AG04449 (cell line): Measurements from ENCODE around the gene CTSE.

Experiments used
- CTCF ChIA-PET: fragments of 350-600 bp; formaldehyde crosslinking; extraction: SDS; loops from one replicate; lab custom pipeline; 2021; ENCODE audit warnings: antibody characterized with exemption; lab: Yijun Ruan, JAX
- POLR2A ChIA-PET: fragments of 400-600, 350-600 bp; formaldehyde crosslinking; extraction: SDS; loops from one replicate; lab custom pipeline; 2020; ENCODE audit warnings: antibody characterized with exemption, inconsistent platforms; lab: Yijun Ruan, JAX
- DNase-seq: peaks from one replicate; pipeline ENCODE4 v3.0.0-alpha.2; 2010; ENCODE audit warnings: low read depth, low spot score
- H3K4me3 ChIP-seq: 2 replicates; pipeline ENCODE4 v1.5.1; 2011; ENCODE audit warnings: low read depth, mild to moderate bottlenecking, control low read depth, low read length
- CTCF ChIP-seq: IDR thresholded peaks from one replicate; pipeline ENCODE4 v1.5.1; 2011; ENCODE audit warnings: mild to moderate bottlenecking, moderate library complexity, low read length, control low read depth, inconsistent platforms; ENCODE audit not compliant: insufficient read depth; ENCODE audit errors: missing control alignments

Gene CTSE

GRCh38 chr1:205992218-205992882 lies 31.3 kb downstream of the CTSE start:
- DNase-seq = no peak
- ChIA-PET CTCF (interaction anchor here (0.7 to 12.8 kb wide), 10 partner anchors 8 to 201 kb away, joined by 3 to 231 read pairs (median 5); partner anchors contain the start of gene RAB7B), POLR2A (no interaction called here)

GRCh38 chr1:205991237-205991636 lies 32.5 kb downstream of the CTSE start:
- DNase-seq = no peak
- POLR2A ChIA-PET = no interaction called here
- CTCF ChIA-PET = interaction anchor here (0.6 to 12.8 kb wide), 7 partner anchors 9 to 117 kb away, joined by 3 to 231 read pairs (median 5); no protein-coding TSS in a partner anchor
- no peak overlapping the region for H3K4me3 ChIP-seq
- no peak for TF ChIP-seq CTCF

More at GRCh38 chr1:205992218-205992882, 31.3 kb downstream of the CTSE start:
- no peak for TF ChIP-seq CTCF
- no peak overlapping the region for H3K4me3 ChIP-seq

GRCh38 chr1:205990226-205990625 lies 33.5 kb downstream of the CTSE start:
- no peak for TF ChIP-seq CTCF
- CTCF ChIA-PET = interaction anchor here (1.0 to 12.8 kb wide), 4 partner anchors 8 to 118 kb away, joined by 4 to 231 read pairs (median 34); no protein-coding TSS in a partner anchor
- no peak overlapping the region for H3K4me3 ChIP-seq
- POLR2A ChIA-PET = no interaction called here
- DNase-seq = no peak

GRCh38 chr1:205989786-205990185 lies 33.9 kb downstream of the CTSE start:
- H3K4me3 ChIP-seq = no peak overlapping the region
- DNase-seq = no peak
- ChIA-PET POLR2A (no interaction called here), CTCF (interaction anchor here (0.8 to 12.8 kb wide), 5 partner anchors 8 to 118 kb away, joined by 3 to 231 read pairs (median 4); no protein-coding TSS in a partner anchor)
- TF ChIP-seq CTCF = no peak

GRCh38 chr1:205988585-205988995 lies 35.1 kb downstream of the CTSE start:
- TF ChIP-seq CTCF = no peak
- H3K4me3 ChIP-seq = no peak overlapping the region
- ChIA-PET POLR2A (no interaction called here), CTCF (interaction anchor here (0.7 to 13.6 kb wide), 3 partner anchors 10 to 67 kb away, joined by 3 to 992 read pairs (median 68); no protein-coding TSS in a partner anchor)
- DNase-seq = no peak

GRCh38 chr1:205986861-205987260 lies 36.8 kb downstream of the CTSE start:
- POLR2A ChIA-PET = no interaction called here
- H3K4me3 ChIP-seq = no peak overlapping the region
- CTCF ChIA-PET = interaction anchor here (1.0 to 13.6 kb wide), 9 partner anchors 9 to 328 kb away, joined by 3 to 992 read pairs (median 68); no protein-coding TSS in a partner anchor
- TF ChIP-seq CTCF = no peak
- DNase-seq = no peak
